ENCODE data around the gene DUSP11. TPM values are rescaled to one million over a fixed set of nuclear protein-coding genes. Genes with fewer than 3 reads are reported as not detected.

Gene DUSP11
- polyA plus RNA-seq, 1 of the 3 experiments (the other 2 are of a cell fraction): 14.4 TPM

GRCh38 chr2:73818296-73818695 lies 38.4 kb upstream of the DUSP11 start:
- WGBS (ENCODE audit: low lambda C conversion rate): 76% methylated on average over 18 of the region's 18 CpGs
- no peak overlapping the region for H2AFZ ChIP-seq (ENCODE audit: low read depth)
- DNase-seq: no peak
- ChIA-PET POLR2A (interaction anchor here (0.6 kb wide), 1 partner anchor 362 kb away, joined by 4 read pairs; no protein-coding TSS in a partner anchor), CTCF (interaction anchor here (0.6 to 1.5 kb wide), 2 partner anchors 49 to 329 kb away, joined by 3 to 4 read pairs; partner anchors contain the start of gene BOLA3)
- H3K36me3 ChIP-seq (replicated peaks in 1 of 2; ENCODE audit: control insufficient read depth in 1 of 2, insufficient read depth in 2 of 2, low read length in 1 of 2): no peaks in the 10 kb centered on the region
- H3K9me3 ChIP-seq: no peaks in the 10 kb centered on the region
- H3K79me2 ChIP-seq (ENCODE audit: insufficient read depth): no peaks in the 10 kb centered on the region
- H3K9me2 ChIP-seq: no peaks in the 10 kb centered on the region
- TF ChIP-seq SMC3 (IDR thresholded peaks at IDR 0.05; ENCODE audit: low read depth, low read length) (no peak), MEF2A (IDR thresholded peaks at IDR 0.05; ENCODE audit: borderline replicate concordance, low read depth) (no peak), USF2 (IDR thresholded peaks at IDR 0.05; ENCODE audit: borderline replicate concordance, low read depth, low read length) (no peak), MAX (IDR thresholded peaks at IDR 0.05; ENCODE audit: low read depth) (no peak), FOSL2 (IDR thresholded peaks at IDR 0.05; ENCODE audit: borderline replicate concordance, low read depth) (no peak), PBX3 (IDR thresholded peaks at IDR 0.05) (no peak), POLR2AphosphoS5 (IDR thresholded peaks at IDR 0.05; ENCODE audit: low read depth, low read length) (no peak), USF1 (IDR thresholded peaks at IDR 0.05; ENCODE audit: borderline replicate concordance, low read depth) (no peak), RAD21 (IDR thresholded peaks at IDR 0.05; ENCODE audit: low read length) (no peak), MXI1 (IDR thresholded peaks at IDR 0.05; ENCODE audit: low read depth, low read length) (no peak), TCF12 (IDR thresholded peaks at IDR 0.05) (no peak)
- H3K4me1 ChIP-seq (ENCODE audit: control insufficient read depth in 1 of 2, insufficient read depth in 2 of 2, low read depth in 1 of 2, low read length in 1 of 2): no peaks in the 10 kb centered on the region
- H3F3A ChIP-seq (replicated peaks; ENCODE audit: insufficient read depth): no peaks in the 10 kb centered on the region
- no peak overlapping the region for H3K4me2 ChIP-seq
- H4K20me1 ChIP-seq (ENCODE audit: insufficient read depth): no peaks in the 10 kb centered on the region
- H3K4me3 ChIP-seq (ENCODE audit: low read depth in 2 of 2, low read length in 1 of 2): no peak overlapping the region
- H3K9ac ChIP-seq: no peak overlapping the region
- H3K27me3 ChIP-seq (ENCODE audit: insufficient read depth): peaks cover 9% of the 10 kb centered on the region; the same call in 1 of the 2 replicates
- no peak overlapping the region for H3K27ac ChIP-seq (ENCODE audit: low read depth in 2 of 2, low read length in 1 of 2)

GRCh38 chr2:73812635-73813034 lies 32.7 kb upstream of the DUSP11 start:
- Histone ChIP-seq H3K4me3 (ENCODE audit: low read depth in 2 of 2, low read length in 1 of 2) (no peak overlapping the region), H3K4me2 (no peak overlapping the region), H4K20me1 (ENCODE audit: insufficient read depth) (no peaks in the 10 kb centered on the region), H3K27me3 (ENCODE audit: insufficient read depth) (peaks cover 6% of the 10 kb centered on the region; the same call in 1 of the 2 replicates), H3F3A (replicated peaks; ENCODE audit: insufficient read depth) (no peaks in the 10 kb centered on the region), H3K9ac (no peak overlapping the region), H3K27ac (ENCODE audit: low read depth in 2 of 2, low read length in 1 of 2) (no peak overlapping the region), H2AFZ (ENCODE audit: low read depth) (no peak overlapping the region), H3K9me3 (no peaks in the 10 kb centered on the region), H3K79me2 (ENCODE audit: insufficient read depth) (no peaks in the 10 kb centered on the region), H3K9me2 (no peaks in the 10 kb centered on the region), H3K4me1 (ENCODE audit: control insufficient read depth in 1 of 2, insufficient read depth in 2 of 2, low read depth in 1 of 2, low read length in 1 of 2) (no peaks in the 10 kb centered on the region), H3K36me3 (replicated peaks in 1 of 2; ENCODE audit: control insufficient read depth in 1 of 2, insufficient read depth in 2 of 2, low read length in 1 of 2) (no peaks in the 10 kb centered on the region)
- no peak for DNase-seq
- TF ChIP-seq FOXJ3 (CRISPR knock-in tag; IDR thresholded peaks at IDR 0.05): no peak
- ChIA-PET POLR2A (no interaction called here), CTCF (interaction anchor here (1.5 to 3.4 kb wide), 3 partner anchors 12 to 522 kb away, joined by 4 to 25 read pairs (median 4); no protein-coding TSS in a partner anchor)
